ENCODE results near the gene TREML1.
"Not testable (repeated sequence)": the region's sequence is repeated elsewhere in the genome, so short reads cannot be mapped to it uniquely, and the experiment has no call there.

TREML1 gene

DNA sequence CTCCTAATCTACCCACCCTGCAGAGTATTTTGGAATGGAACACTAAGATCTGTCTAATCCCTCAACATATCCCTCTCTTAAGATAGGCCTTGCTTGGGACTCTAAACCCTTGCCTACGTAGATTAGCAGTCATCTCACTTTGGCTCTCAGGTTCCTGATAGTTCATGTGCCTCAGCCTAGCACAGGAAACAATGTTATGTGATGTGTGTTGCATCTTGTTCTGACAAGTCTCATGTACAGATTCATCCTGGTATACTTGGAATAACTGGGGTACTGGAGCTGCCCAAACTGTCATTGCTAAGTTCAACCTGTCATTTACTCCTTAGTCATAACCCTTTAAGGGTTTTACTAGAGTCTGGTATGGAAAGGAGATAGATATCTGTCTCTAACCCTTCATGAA, 34.1 kb downstream of the TREML1 start:
- Histone ChIP-seq H2BK15ac (ENCODE audit: low read length) (no peak overlapping the region), H4K8ac (ENCODE audit: low read depth, low read length) (no peak overlapping the region), H2AK5ac (ENCODE audit: low read depth, low read length) (no peak overlapping the region), H4K91ac (ENCODE audit: low read depth, low read length, poor library complexity) (no peak overlapping the region), H3K27me3 (ENCODE audit: control insufficient read depth in 3 of 3, insufficient read depth in 3 of 3, low read depth in 1 of 3, low read length in 3 of 3) (no peaks in the 10 kb centered on the region), H2BK12ac (ENCODE audit: low read length) (no peak overlapping the region), H3K79me1 (ENCODE audit: low read depth, low read length) (no peaks in the 10 kb centered on the region), H3K4me2 (ENCODE audit: insufficient read depth, low read length, poor library complexity, severe bottlenecking) (no peak overlapping the region), H3K27ac (replicated peaks; ENCODE audit: low read length) (no peak overlapping the region), H2AFZ (ENCODE audit: low read length) (no peak overlapping the region), H3K9me3 (replicated peaks in 1 of 2; ENCODE audit: control insufficient read depth in 2 of 2, insufficient read depth in 1 of 2, low read depth in 1 of 2, low read length in 2 of 2) (no peaks in the 10 kb centered on the region), H3K9ac (ENCODE audit: low read depth, low read length, poor library complexity) (no peak overlapping the region), H3K4ac (ENCODE audit: low read length) (no peak overlapping the region), H3K18ac (ENCODE audit: low read length) (no peak overlapping the region), H3K14ac (ENCODE audit: low read length) (no peak overlapping the region), H3K4me1 (ENCODE audit: control insufficient read depth in 2 of 2, insufficient read depth in 1 of 2, low read depth in 1 of 2, low read length in 2 of 2) (no peaks in the 10 kb centered on the region), H2BK5ac (ENCODE audit: low read length) (no peak overlapping the region), H2BK120ac (ENCODE audit: low read depth, low read length) (no peak overlapping the region), H3K36me3 (replicated peaks in 1 of 2; ENCODE audit: control insufficient read depth in 2 of 2, insufficient read depth in 2 of 2, low read length in 2 of 2) (no peaks in the 10 kb centered on the region), H3K23ac (ENCODE audit: low read depth, low read length, poor library complexity) (no peak overlapping the region), H3K4me3 (ENCODE audit: low read length in 2 of 2) (no peak overlapping the region)
- no peak for DNase-seq (ENCODE audit: low spot score)
- no CpG with 5 or more reads among the region's 1 CpG for WGBS, 2 donors (ENCODE audit: extremely low coverage in 2 of 2, insufficient read length in 2 of 2, insufficient replicate concordance in 1 of 2)

DNA sequence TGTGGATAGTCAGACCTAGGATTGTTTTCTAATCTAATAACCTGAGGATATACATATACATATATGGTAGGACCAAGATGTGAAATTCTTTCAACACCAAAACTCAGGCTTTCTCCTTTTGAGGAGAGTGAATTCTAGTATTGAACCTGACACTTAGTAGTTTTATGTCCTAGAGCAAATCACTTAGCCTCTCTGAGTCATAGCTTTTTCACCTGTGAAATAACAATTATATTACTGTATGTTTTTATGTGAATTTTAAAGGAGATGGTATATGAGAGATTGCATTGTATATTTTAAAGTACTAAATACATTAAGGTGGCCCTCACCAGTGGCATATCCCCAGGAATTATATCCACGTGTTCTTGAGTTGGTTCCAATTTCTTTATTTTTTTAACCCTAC, 34.6 kb downstream of the TREML1 start:
- Histone ChIP-seq H3K4ac (ENCODE audit: low read length) (no peak overlapping the region), H2AFZ (ENCODE audit: low read length) (no peak overlapping the region), H3K4me2 (ENCODE audit: insufficient read depth, low read length, poor library complexity, severe bottlenecking) (no peak overlapping the region), H2BK12ac (ENCODE audit: low read length) (no peak overlapping the region), H4K8ac (ENCODE audit: low read depth, low read length) (no peak overlapping the region), H3K27ac (replicated peaks; ENCODE audit: low read length) (no peak overlapping the region), H3K27me3 (ENCODE audit: control insufficient read depth in 3 of 3, insufficient read depth in 3 of 3, low read depth in 1 of 3, low read length in 3 of 3) (no peaks in the 10 kb centered on the region), H3K9me3 (replicated peaks in 1 of 2; ENCODE audit: control insufficient read depth in 2 of 2, insufficient read depth in 1 of 2, low read depth in 1 of 2, low read length in 2 of 2) (no peaks in the 10 kb centered on the region), H2BK15ac (ENCODE audit: low read length) (no peak overlapping the region), H3K18ac (ENCODE audit: low read length) (no peak overlapping the region), H2BK5ac (ENCODE audit: low read length) (no peak overlapping the region), H2AK5ac (ENCODE audit: low read depth, low read length) (no peak overlapping the region), H3K14ac (ENCODE audit: low read length) (no peak overlapping the region), H3K36me3 (replicated peaks in 1 of 2; ENCODE audit: control insufficient read depth in 2 of 2, insufficient read depth in 2 of 2, low read length in 2 of 2) (no peaks in the 10 kb centered on the region), H3K23ac (ENCODE audit: low read depth, low read length, poor library complexity) (no peak overlapping the region), H2BK120ac (ENCODE audit: low read depth, low read length) (no peak overlapping the region), H4K91ac (ENCODE audit: low read depth, low read length, poor library complexity) (no peak overlapping the region), H3K9ac (ENCODE audit: low read depth, low read length, poor library complexity) (no peak overlapping the region), H3K79me1 (ENCODE audit: low read depth, low read length) (no peaks in the 10 kb centered on the region), H3K4me3 (ENCODE audit: low read length in 2 of 2) (no peak overlapping the region), H3K4me1 (ENCODE audit: control insufficient read depth in 2 of 2, insufficient read depth in 1 of 2, low read depth in 1 of 2, low read length in 2 of 2) (no peaks in the 10 kb centered on the region)
- WGBS, 2 donors (ENCODE audit: extremely low coverage in 2 of 2, insufficient read length in 2 of 2, insufficient replicate concordance in 1 of 2): no CpG with 5 or more reads among the region's 1 CpG
- DNase-seq (ENCODE audit: low spot score): no peak

DNA sequence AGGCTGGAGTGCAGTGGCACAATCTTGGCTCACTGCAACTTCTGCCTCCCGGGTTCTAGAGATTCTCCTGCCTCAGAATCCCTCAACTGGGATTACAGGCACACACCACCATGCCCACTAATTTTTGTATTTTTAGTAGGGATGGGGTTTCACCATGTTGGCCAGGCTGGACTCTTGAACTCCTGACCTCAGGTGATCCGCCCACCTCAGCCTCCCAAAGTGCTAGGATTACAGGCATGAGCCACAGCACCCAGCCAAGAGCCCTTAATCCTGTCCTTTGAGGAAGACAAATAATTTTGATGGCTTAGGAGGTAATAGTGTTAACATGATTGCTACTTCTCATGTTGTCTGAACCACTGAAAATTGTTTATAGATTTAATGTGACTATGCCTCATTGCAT, 39.1 kb downstream of the TREML1 start:
- not testable (repeated sequence) for H2BK12ac ChIP-seq (ENCODE audit: low read length); H3K23ac ChIP-seq (ENCODE audit: low read depth, low read length, poor library complexity); H3K36me3 ChIP-seq (replicated peaks in 1 of 2; ENCODE audit: control insufficient read depth in 2 of 2, insufficient read depth in 2 of 2, low read length in 2 of 2); H3K4me3 ChIP-seq (ENCODE audit: low read length in 2 of 2); H4K91ac ChIP-seq (ENCODE audit: low read depth, low read length, poor library complexity); H3K14ac ChIP-seq (ENCODE audit: low read length); H2AK5ac ChIP-seq (ENCODE audit: low read depth, low read length); H2BK15ac ChIP-seq (ENCODE audit: low read length); H3K18ac ChIP-seq (ENCODE audit: low read length); H3K9ac ChIP-seq (ENCODE audit: low read depth, low read length, poor library complexity); H3K27ac ChIP-seq (replicated peaks; ENCODE audit: low read length); H3K79me1 ChIP-seq (ENCODE audit: low read depth, low read length); H2BK5ac ChIP-seq (ENCODE audit: low read length); DNase-seq (ENCODE audit: low spot score); H3K27me3 ChIP-seq (ENCODE audit: control insufficient read depth in 3 of 3, insufficient read depth in 3 of 3, low read depth in 1 of 3, low read length in 3 of 3); H4K8ac ChIP-seq (ENCODE audit: low read depth, low read length); H2BK120ac ChIP-seq (ENCODE audit: low read depth, low read length); H3K4me1 ChIP-seq (ENCODE audit: control insufficient read depth in 2 of 2, insufficient read depth in 1 of 2, low read depth in 1 of 2, low read length in 2 of 2); H3K4me2 ChIP-seq (ENCODE audit: insufficient read depth, low read length, poor library complexity, severe bottlenecking); H3K4ac ChIP-seq (ENCODE audit: low read length); H3K9me3 ChIP-seq (replicated peaks in 1 of 2; ENCODE audit: control insufficient read depth in 2 of 2, insufficient read depth in 1 of 2, low read depth in 1 of 2, low read length in 2 of 2); H2AFZ ChIP-seq (ENCODE audit: low read length)
- no CpG with 5 or more reads among the region's 2 CpGs for WGBS, 2 donors (ENCODE audit: extremely low coverage in 2 of 2, insufficient read length in 2 of 2, insufficient replicate concordance in 1 of 2)

DNA sequence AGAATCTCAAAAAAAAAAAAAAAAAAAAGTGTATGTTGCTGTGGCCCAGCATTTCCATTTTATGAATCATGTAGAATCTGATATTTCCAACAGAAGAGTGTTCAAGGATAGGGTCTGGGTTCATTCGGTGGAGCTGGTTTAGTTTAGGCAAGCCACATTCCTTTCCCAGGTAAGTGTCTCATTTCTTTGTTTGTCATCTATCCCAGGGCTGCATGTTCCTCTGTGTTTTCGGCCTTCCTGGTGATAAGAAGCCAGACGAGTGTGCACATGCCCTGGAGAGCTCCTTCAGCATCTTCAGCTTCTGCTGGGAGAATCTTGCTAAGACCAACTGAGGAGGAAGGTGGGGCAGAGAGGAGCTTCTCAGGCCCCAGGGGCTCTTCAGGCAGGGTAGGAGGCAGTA, 43.1 kb downstream of the TREML1 start:
- H3K4me2 ChIP-seq (ENCODE audit: insufficient read depth, low read length, poor library complexity, severe bottlenecking): no peak overlapping the region
- no peak overlapping the region for H3K4ac ChIP-seq (ENCODE audit: low read length)
- no peak for DNase-seq (ENCODE audit: low spot score)
- H2AFZ ChIP-seq (ENCODE audit: low read length): no peak overlapping the region
- no peak overlapping the region for H2BK15ac ChIP-seq (ENCODE audit: low read length)
- no peak overlapping the region for H3K27ac ChIP-seq (replicated peaks; ENCODE audit: low read length)
- no peaks in the 10 kb centered on the region for H3K9me3 ChIP-seq (replicated peaks in 1 of 2; ENCODE audit: control insufficient read depth in 2 of 2, insufficient read depth in 1 of 2, low read depth in 1 of 2, low read length in 2 of 2)
- no peak overlapping the region for H2BK5ac ChIP-seq (ENCODE audit: low read length)
- no peak overlapping the region for H4K91ac ChIP-seq (ENCODE audit: low read depth, low read length, poor library complexity)
- no peaks in the 10 kb centered on the region for H3K36me3 ChIP-seq (replicated peaks in 1 of 2; ENCODE audit: control insufficient read depth in 2 of 2, insufficient read depth in 2 of 2, low read length in 2 of 2)
- H2AK5ac ChIP-seq (ENCODE audit: low read depth, low read length): no peak overlapping the region
- H2BK120ac ChIP-seq (ENCODE audit: low read depth, low read length): no peak overlapping the region
- H2BK12ac ChIP-seq (ENCODE audit: low read length): no peak overlapping the region
- no peaks in the 10 kb centered on the region for H3K4me1 ChIP-seq (ENCODE audit: control insufficient read depth in 2 of 2, insufficient read depth in 1 of 2, low read depth in 1 of 2, low read length in 2 of 2)
- no peak overlapping the region for H3K4me3 ChIP-seq (ENCODE audit: low read length in 2 of 2)
- no peak overlapping the region for H3K9ac ChIP-seq (ENCODE audit: low read depth, low read length, poor library complexity)
- no peak overlapping the region for H3K23ac ChIP-seq (ENCODE audit: low read depth, low read length, poor library complexity)
- H4K8ac ChIP-seq (ENCODE audit: low read depth, low read length): no peak overlapping the region
- H3K27me3 ChIP-seq (ENCODE audit: control insufficient read depth in 3 of 3, insufficient read depth in 3 of 3, low read depth in 1 of 3, low read length in 3 of 3): no peaks in the 10 kb centered on the region
- H3K14ac ChIP-seq (ENCODE audit: low read length): no peak overlapping the region
- no peaks in the 10 kb centered on the region for H3K79me1 ChIP-seq (ENCODE audit: low read depth, low read length)
- no peak overlapping the region for H3K18ac ChIP-seq (ENCODE audit: low read length)
- no CpG with 5 or more reads among the region's 3 CpGs for WGBS, 2 donors (ENCODE audit: extremely low coverage in 2 of 2, insufficient read length in 2 of 2, insufficient replicate concordance in 1 of 2)
